Esophagus squamous epithelium (tissue), 4 donors: ENCODE data around the gene AQP9.

ENCODE experiments used
- CTCF ChIP-seq, 6 experiments: fragments of 450-650 bp in 4 of 6; fragments of 200-600 bp in 2 of 6; sonication (generic) in 2 of 6; IDR thresholded peaks; one replicate each; pipeline ENCODE4 v1.5.1; 2016 to 2019; ENCODE audit warnings: antibody characterized with exemption in 6 of 6, mild to moderate bottlenecking in 4 of 6, moderate library complexity in 4 of 6
- POLR2A ChIP-seq, 4 donors: fragments of 450-650 bp; IDR thresholded peaks; one replicate each; pipeline ENCODE4 v1.6.1; 2017; ENCODE audit warnings: antibody characterized with exemption in 4 of 4, mild to moderate bottlenecking in 4 of 4, moderate library complexity in 3 of 4

DNA sequence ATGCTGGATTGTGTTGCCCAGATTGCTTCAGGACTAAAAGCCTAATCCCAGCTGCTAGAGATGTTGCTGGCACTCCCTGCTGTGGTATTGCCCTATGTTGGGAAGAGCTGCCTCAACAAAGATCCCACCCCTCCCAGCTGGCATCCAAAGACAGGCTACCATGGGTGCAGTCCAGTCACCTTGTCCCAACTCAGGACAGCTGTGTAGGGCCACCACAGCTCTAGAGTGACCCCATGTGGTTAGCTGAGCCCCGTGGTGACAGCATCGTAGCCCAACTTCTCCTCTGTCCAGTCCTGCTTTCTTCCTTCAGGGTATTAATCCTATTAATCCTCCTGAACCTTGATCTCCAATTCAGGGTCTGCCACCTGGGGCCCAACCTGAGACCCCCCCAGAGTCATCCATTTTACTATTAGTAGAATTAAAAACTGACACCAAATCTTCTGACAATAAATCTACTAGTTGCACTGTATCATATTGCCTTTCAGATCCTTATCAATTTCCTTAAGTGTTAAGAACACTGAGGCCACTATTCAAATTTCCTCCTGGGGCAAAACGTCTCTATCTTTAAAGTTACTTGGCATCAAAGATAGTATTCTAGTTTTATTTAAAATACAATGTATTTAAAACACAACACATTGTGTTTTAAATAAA lies 83.5 kb downstream of the AQP9 start:
- TF ChIP-seq CTCF (IDR thresholded peaks at IDR 0.05) (peak in 3 of 6 experiments; percentile 7 to 44 (median 10)), POLR2A (IDR thresholded peaks at IDR 0.05) (no peak)
